Measurements from ENCODE around the gene UPF3B. TPM values are rescaled to one million over a fixed set of nuclear protein-coding genes. Genes with fewer than 3 reads are reported as not detected.
A peak's percentile ranks its signal among the peaks of the same experiment; 100 is the strongest.
"Not testable (repeated sequence)": the region's sequence is repeated elsewhere in the genome, so short reads cannot be mapped to it uniquely, and the experiment has no call there.

UPF3B gene, protein sequence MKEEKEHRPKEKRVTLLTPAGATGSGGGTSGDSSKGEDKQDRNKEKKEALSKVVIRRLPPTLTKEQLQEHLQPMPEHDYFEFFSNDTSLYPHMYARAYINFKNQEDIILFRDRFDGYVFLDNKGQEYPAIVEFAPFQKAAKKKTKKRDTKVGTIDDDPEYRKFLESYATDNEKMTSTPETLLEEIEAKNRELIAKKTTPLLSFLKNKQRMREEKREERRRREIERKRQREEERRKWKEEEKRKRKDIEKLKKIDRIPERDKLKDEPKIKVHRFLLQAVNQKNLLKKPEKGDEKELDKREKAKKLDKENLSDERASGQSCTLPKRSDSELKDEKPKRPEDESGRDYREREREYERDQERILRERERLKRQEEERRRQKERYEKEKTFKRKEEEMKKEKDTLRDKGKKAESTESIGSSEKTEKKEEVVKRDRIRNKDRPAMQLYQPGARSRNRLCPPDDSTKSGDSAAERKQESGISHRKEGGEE
- total RNA-seq (2014; rRNA removed; shearing (Covaris generic)): 3.4 and 6.2 TPM in 2 replicates

DNA sequence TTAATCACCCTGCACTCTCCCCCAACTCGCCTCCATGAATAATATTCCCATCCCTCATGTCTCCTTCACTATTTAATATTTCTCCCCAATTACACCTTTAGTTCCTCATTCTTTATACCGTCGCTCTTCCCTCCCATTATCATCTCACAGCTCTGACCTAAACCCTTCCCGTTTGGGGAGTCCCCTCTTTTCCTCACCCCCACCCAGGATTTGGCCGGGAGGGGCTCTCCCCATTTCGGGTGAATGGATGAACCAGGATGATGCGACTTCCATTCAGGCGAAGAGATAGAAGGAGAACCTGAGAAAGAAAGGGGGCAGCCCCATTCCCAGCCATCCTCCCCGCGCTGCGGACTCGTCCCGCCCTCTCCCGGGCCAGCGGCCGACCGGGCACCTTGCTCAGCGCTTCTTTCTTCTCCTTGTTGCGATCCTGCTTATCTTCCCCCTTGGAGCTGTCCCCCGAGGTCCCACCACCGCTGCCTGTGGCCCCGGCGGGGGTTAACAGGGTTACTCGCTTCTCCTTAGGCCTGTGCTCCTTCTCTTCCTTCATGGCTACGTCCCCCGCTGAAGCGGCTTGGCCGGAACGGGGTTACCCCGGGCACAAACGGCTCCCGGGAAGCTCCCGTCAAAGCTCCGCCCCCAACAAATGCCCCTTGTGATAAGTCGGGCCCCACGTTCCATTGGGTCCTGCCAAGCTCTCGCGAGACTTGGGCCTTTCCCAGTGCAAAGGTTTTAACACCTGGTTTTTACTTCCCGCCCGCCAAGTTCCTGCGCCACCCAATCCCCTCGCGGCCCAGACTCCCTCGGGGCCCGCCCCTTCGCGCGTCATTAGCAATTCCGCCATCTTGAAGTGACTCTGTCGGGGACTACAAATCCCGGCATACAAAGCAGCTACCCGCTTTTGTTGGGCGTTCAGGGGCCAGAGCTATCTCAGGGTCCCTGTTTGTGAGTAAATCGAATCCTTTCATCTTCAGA is at the start of gene UPF3B:
Gene UPF3B (minus strand): TSS at position 582 of the 972 bp plus-strand sequence. CDS start 35 bp downstream, at position 547.
- peak; percentile 89 to 97 for DNase-seq (ENCODE audit: low read depth in 1 of 2, low spot score in 2 of 2)
- Histone ChIP-seq H3K27me3 (replicated peaks) (no peaks in the 10 kb centered on the region), H3K9me3 (replicated peaks) (no peaks in the 10 kb centered on the region), H3K27ac (peak within 1 kb of the TSS; percentile 50), H3K4me1 (replicated peaks) (no peaks in the 10 kb centered on the region), H3K36me3 (peaks cover 22% of the 10 kb centered on the region), H3K4me3 (peak within 1 kb of the TSS; percentile 60)

DNA sequence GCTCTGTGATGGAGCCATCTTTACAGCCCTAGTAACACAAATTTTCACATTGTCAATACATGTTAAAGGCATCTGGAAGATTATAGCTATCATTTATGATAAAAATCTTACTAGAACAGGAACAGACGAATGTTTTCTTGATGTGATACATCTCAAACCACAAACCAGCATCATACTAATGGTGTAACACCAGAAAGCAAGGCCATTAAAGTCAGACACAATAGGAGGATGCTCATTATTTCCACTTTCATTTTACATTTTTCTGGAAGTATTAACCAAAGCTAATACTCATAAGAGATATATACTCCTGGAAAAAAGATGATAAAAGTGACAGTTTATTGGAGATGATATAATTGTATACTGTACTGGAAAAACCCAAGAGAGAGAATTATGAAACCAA is 48.2 kb upstream of the UPF3B start:
- DNase-seq (ENCODE audit: low read depth in 1 of 2, low spot score in 2 of 2): no peak

DNA sequence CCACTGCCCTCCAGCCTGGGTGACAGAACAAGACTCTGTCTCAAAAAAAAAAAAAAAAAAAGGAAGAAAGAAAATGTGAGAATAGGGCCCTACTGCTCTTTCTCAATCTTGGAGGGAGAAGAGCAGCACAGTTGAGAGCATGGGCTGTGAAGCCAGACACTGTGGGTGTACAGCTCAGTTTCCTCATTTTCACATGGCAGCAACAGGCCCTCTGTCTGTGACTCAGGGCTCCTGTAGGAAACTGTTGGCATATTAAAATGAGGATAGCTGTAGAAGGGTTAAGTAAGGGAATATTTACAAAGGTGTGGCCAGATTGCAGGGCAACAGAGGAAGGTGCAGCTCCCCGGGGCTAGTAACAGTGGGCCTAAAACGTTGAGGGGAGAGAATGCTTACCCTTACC is 46.4 kb upstream of the UPF3B start:
- Histone ChIP-seq H3K4me3 (no peak overlapping the region), H3K4me1 (replicated peaks) (no peaks in the 10 kb centered on the region), H3K27me3 (replicated peaks) (no peaks in the 10 kb centered on the region), H3K36me3 (no peaks in the 10 kb centered on the region), H3K9me3 (replicated peaks) (no peaks in the 10 kb centered on the region), H3K27ac (no peak overlapping the region)
- no peak for DNase-seq (ENCODE audit: low read depth in 1 of 2, low spot score in 2 of 2)

More for the DNA sequence above, 48.2 kb upstream of the UPF3B start:
- Histone ChIP-seq H3K4me3 (no peak overlapping the region), H3K4me1 (replicated peaks) (no peaks in the 10 kb centered on the region), H3K9me3 (replicated peaks) (no peaks in the 10 kb centered on the region), H3K27me3 (replicated peaks) (no peaks in the 10 kb centered on the region), H3K27ac (no peak overlapping the region), H3K36me3 (no peaks in the 10 kb centered on the region)

DNA sequence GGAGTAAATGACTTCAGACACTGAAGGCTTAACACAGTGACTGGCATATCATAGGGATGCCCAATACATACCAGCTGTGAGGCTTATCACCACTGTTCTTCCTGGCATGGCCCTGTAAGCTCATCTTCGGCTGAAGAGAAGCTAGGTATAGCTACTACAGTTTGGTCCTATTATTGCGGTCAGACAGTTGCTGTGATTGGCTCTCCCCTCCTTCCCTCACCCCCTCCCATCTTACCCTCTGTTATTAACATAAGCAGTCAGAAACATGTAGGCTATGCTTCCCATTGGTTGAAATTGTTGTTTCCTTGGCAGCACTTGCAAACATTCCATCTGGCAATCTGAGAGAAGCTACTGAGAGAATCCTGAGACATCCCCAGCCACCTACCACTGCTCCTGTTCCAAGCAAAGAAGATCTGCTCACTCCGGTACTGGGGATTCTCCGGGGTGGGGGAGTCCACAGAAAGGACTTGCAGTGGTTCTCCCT is 43.1 kb upstream of the UPF3B start, which contains the start of gene AKAP14:
Gene AKAP14 (plus strand): TSS at position 51 of the 484 bp plus-strand sequence. CDS start 7,331 bp downstream, outside the sequence.
- H3K9me3 ChIP-seq (replicated peaks): no peaks in the 10 kb centered on the region

DNA sequence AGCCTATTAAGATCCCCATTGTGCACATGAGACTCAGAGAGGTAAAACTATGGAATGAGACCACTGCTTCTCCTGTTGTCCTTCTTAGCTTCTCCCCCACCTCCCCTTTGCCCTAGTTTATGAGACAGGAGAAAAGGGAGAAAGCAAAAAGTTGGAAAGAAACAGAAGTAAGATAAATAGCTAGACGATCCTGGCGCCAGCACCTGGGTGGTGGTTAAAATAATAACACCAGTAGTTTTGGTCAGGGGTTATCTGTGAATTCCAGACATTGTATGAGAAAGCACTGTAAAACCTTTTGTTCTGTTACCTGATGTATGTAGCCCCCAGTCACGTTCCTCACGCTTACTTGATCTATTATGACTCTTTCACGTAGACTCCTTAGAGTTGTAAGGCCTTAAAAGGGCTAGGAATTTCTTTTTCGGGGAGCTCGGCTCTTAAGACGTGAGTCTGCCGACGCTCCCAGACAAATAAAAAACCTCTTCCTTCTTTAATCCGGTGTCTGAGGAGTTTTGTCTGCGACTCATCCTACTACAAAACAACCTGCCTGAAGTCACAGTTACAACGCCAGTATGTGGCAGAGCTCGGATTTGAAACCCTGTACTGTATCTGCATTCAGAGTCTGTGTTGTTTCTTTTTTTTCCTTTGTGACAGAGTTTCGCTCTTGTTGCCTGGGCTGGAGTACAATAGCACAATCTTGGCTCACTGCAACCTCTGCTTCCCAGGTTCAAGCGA is 39.4 kb upstream of the UPF3B start:
- not testable (repeated sequence) for H3K4me3 ChIP-seq, H3K27ac ChIP-seq

More for the DNA sequence above, 43.1 kb upstream of the UPF3B start, which contains the start of gene AKAP14:
- H3K27ac ChIP-seq: no peak within 1 kb of the TSS
- H3K4me3 ChIP-seq: no peak within 1 kb of the TSS
- H3K36me3 ChIP-seq: no peaks in the 10 kb centered on the region
- no peaks in the 10 kb centered on the region for H3K4me1 ChIP-seq (replicated peaks)
- no peaks in the 10 kb centered on the region for H3K27me3 ChIP-seq (replicated peaks)
- DNase-seq (ENCODE audit: low read depth in 1 of 2, low spot score in 2 of 2): no peak

DNA sequence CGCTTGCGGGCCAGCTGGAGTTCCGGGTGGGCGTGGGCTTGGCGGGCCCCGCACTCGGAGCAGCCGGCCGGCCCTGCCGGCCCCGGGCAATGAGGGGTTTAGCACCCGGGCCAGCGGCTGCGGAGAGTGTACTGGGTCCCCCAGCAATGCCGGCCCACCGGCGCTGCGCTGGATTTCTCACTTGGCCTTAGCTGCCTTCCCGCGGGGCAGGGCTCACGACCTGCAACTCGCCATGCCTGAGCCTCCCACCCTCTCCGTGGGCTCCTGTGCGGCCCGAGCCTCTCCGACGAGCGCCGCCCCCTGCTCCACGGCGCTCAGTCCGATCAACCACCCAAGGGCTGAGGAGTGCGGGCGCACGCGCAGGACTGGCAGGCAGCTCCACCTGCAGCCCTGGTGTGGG is 37.9 kb upstream of the UPF3B start:
- not testable (repeated sequence) for DNase-seq (ENCODE audit: low read depth in 1 of 2, low spot score in 2 of 2); H3K9me3 ChIP-seq (replicated peaks); H3K36me3 ChIP-seq; H3K4me1 ChIP-seq (replicated peaks); H3K27ac ChIP-seq; H3K4me3 ChIP-seq; H3K27me3 ChIP-seq (replicated peaks)

More for the DNA sequence above, 39.4 kb upstream of the UPF3B start:
- DNase-seq (ENCODE audit: low read depth in 1 of 2, low spot score in 2 of 2); H3K9me3 ChIP-seq (replicated peaks); H3K36me3 ChIP-seq; H3K4me1 ChIP-seq (replicated peaks); H3K27me3 ChIP-seq (replicated peaks): not testable (repeated sequence)

DNA sequence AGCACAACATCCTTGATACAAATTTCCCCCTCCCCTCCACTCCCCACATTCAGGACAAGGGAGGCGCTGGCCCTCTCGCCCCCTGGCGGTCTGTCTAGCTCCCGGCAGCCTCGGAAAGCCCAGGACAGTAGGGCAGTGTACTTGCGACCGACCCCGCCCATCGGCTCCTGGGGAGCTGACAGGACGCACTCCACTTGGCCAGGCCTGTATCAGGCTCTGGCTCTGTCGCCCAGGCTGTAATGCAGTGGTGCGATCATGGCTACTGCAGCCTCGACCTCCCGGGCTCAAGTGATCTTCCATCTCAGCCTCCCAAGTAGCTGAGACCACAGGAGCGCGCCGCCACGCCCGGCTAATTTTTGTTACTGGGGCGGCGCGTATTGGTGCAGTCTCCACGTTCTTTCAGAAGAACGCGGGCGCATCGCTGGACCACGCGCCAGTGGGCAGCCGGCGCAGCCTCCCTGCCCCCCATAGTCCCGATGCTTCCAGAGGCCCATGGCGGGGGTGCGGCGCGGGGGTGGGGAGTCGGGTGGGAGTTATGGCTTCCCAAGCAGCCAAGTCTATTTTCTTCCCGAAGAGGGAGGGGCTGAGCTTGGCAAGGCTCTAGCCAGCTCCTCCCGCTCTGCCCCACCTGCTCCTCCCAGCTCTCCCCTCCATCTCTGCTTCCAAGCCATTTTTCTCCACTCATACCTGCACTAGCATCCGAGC is 35.1 kb upstream of the UPF3B start:
- 0 out of 2 replicates have a peak overlapping the region, but pooled peaks have one; percentile 12 for H3K4me3 ChIP-seq
- no peaks in the 10 kb centered on the region for H3K27me3 ChIP-seq (replicated peaks)
- peak; percentile 29 to 66 for DNase-seq (ENCODE audit: low read depth in 1 of 2, low spot score in 2 of 2)
- H3K27ac ChIP-seq: no peak overlapping the region
- no peaks in the 10 kb centered on the region for H3K9me3 ChIP-seq (replicated peaks)
- H3K4me1 ChIP-seq (replicated peaks): no peaks in the 10 kb centered on the region
- H3K36me3 ChIP-seq: no peaks in the 10 kb centered on the region

DNA sequence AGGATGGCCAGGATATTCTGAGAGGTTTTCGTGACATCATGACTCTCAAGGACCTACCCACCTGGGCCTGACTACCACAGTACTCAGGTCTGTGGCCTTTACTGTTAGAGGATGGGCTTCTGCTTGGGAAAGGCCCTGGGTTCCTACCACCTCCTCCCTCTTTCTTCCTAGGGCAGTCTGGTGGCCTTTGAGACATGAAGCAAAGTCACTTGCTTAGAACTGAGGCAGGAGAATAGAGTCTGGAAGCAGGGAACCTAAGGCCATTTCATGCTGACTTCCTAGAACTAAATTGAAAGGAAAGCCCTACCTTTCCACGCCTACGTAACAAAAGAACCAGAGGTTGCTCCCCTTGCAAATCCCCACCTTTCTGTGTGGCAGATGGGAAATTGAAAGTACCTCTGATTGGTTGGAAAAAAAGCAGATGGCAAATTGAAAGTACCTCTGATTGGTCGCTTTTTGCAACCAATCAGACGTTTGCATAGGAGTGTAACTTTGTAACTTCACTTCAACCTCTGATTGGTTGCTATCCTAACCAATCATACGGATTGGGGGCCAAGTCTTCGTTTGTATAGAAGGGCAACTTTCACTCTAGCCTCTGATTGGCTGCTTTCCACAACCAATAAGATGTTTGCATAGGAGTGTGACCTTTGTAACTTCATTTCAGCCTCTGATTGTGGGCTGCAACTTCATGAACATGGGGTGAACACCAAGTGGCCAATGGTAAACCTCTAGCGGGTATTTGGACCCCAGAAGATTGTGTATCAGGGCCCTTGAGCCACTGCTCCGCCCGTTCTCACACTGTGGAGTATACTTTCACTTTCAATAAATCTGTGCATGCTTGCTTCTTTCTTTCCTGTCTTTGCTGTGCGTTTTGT is 33.0 kb upstream of the UPF3B start:
- no peaks in the 10 kb centered on the region for H3K36me3 ChIP-seq
- peak overlapping the region; percentile 11; the same call in 1 of the 2 replicates for H3K4me3 ChIP-seq
- H3K4me1 ChIP-seq (replicated peaks): no peaks in the 10 kb centered on the region
- no peaks in the 10 kb centered on the region for H3K9me3 ChIP-seq (replicated peaks)
- DNase-seq (ENCODE audit: low read depth in 1 of 2, low spot score in 2 of 2): peak in 1 of 2 experiments; percentile 7
- no peaks in the 10 kb centered on the region for H3K27me3 ChIP-seq (replicated peaks)
- no peak overlapping the region for H3K27ac ChIP-seq

DNA sequence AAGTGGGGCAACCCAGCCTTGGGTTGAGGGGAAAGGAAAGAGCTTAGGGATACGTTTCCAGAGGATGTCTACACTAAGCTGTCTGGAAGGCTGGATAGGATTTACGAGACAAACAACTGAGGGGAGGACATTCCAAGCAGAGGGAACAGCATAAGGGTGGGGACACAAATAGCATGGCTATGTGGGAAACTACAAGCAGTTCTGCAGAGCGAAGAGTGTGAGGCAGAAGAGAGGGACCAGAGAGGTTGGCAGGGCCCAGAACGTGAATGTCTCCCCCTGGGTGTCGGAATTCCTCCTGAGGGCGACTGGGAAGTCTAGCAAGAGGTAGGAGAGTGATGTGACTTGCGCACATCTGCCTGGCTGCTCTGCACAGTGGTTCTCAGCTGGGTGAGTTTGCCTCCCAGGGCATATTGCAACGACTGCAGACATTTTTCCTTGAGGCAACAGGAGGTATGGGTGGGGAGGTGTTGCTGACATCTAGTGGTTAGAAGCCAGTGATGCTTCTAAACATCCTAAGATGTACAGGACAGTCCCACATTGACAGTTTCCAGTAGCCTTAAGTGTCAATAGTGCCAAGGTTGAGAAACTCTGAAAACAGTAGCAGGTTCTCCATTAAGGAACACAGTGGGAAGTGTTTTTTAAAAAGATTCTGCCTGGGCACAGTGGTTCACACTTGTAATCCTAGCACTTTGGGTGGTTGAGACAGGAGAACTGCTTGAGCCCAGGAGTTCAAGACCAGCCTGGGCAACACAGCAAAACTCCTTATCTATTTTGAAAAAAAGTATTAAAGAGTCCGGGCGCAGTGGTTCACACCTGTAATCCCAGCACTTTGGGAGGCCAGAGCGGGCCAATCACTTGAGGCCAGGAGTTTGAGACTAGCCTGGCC is 28.0 kb upstream of the UPF3B start:
- peaks cover 4% of the 10 kb centered on the region; the same call in 1 of the 2 replicates for H3K36me3 ChIP-seq
- peak; percentile 25 to 41 for DNase-seq (ENCODE audit: low read depth in 1 of 2, low spot score in 2 of 2)
- H3K9me3 ChIP-seq (replicated peaks): no peaks in the 10 kb centered on the region
- no peak overlapping the region for H3K4me3 ChIP-seq
- H3K4me1 ChIP-seq (replicated peaks): no peaks in the 10 kb centered on the region
- no peaks in the 10 kb centered on the region for H3K27me3 ChIP-seq (replicated peaks)
- no peak overlapping the region for H3K27ac ChIP-seq

DNA sequence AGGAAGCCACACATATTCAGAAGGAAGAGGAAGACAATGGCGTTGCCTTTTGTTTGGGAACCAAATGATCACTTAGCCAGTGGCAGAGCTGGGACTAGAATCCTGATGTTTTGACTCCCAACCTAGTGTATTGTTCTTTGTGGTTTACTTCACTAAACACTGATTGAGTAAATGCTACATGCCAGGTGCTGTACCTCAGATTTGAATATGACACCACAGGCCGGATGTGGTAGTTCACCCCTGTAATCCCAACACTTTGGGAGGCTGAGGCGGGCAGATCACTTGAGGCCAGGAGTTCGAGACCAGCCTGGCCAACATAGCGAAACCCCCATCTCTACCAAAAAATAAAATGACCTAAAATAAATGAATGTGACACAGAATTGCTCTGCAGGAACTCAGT is 27.3 kb upstream of the UPF3B start:
- Histone ChIP-seq H3K9me3 (replicated peaks) (no peaks in the 10 kb centered on the region), H3K27me3 (replicated peaks) (no peaks in the 10 kb centered on the region), H3K4me3 (no peak overlapping the region), H3K4me1 (replicated peaks) (no peaks in the 10 kb centered on the region), H3K36me3 (peaks cover 9% of the 10 kb centered on the region; the same call in 1 of the 2 replicates), H3K27ac (no peak overlapping the region)
- DNase-seq (ENCODE audit: low read depth in 1 of 2, low spot score in 2 of 2): no peak

DNA sequence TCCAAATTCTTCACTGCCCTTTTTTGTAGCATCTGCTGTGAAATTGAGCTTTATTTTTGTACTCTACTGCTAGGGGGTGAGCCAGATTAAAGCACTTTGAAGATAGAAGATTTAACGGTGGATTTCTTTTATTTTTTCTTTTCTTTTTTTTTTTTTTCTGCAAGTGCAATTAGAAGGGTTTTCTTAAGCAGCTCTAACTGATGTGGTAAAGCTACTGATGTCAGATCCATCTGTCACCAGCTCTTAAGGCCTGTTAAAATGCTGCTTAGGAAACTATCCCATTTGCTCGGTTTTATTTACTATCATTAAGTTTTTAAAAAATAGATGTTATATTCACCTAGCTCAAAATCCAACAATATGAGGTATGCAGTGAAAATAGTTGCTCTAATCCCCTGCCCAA is 26.0 kb upstream of the UPF3B start:
- no peak for DNase-seq (ENCODE audit: low read depth in 1 of 2, low spot score in 2 of 2)
- no peak overlapping the region for H3K4me3 ChIP-seq
- H3K4me1 ChIP-seq (replicated peaks): no peaks in the 10 kb centered on the region

More for the DNA sequence above, 26.0 kb upstream of the UPF3B start:
- Histone ChIP-seq H3K27me3 (replicated peaks) (no peaks in the 10 kb centered on the region), H3K27ac (no peak overlapping the region), H3K36me3 (peaks cover 9% of the 10 kb centered on the region; the same call in 1 of the 2 replicates), H3K9me3 (replicated peaks) (no peaks in the 10 kb centered on the region)
